GM19452 (cell line): ENCODE results near the gene AGPAT3.

Source experiments
- ATAC-seq: cut with Tn5 transposase; IDR thresholded peaks from one replicate; pipeline ENCODE4 v1.9.1; 2021; ENCODE audit not compliant: unreplicated experiment

AGPAT3 gene

DNA sequence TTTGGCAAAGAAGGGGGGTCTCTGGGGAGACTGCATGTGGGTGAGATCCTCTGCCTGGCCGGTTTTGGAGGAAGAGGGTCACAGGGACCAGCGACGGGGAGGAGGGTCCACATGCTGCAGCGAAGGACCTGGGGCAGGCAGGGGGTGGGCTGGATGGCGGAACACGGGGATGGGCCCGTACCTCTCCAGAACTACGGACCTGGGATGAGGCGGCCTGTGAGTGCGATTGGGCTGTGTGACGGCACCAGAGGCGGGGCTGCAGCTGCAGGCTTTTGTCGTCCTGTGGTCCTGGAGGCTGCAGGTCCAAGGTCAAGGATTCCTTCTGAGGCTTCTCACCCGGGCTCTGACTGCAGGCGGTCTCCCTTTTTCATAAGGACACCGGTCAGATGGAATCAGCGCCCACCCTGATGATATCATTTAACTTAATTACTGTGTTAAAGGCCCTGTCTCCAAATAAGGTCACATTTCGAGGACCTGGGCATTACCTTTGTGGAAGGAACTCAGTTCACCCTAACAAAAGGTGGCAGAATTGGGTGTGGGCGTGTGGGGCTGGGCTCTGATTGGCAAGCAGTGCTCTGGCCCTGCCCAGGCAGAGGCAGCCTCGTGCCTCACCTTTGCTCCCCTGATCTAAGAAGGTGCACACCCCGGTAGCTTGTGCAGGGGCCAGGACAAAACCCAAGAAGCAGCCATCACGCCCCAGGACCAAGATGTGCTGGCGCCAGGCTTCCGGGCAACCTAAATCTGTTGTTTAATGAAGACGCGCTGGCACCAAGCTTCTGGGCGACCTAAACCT lies 87.1 kb downstream of the AGPAT3 start:
- no peak for ATAC-seq

DNA sequence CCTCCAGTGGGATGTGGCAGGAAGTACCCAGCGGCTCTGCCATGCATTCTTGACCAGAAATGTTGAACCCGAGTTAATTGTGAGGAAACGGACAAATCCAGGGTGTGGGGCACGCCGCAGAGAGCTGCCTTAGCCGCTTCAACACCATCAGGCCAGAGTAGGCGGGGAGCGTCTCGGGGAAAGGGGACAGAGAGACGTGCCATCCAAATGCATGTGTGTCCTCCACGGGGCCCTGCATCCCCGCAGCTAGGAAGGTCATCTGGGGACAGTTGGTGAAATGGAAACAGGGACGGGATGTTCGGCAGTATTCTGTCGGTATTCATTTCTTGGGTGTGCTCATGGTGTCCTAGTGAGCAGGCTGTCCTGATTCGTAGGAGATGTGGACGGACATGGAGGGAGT lies 88.0 kb downstream of the AGPAT3 start:
- no peak for ATAC-seq

- ATAC-seq, result no peak
These were observed 89.0 kb downstream of the AGPAT3 start for GRCh38 chr21:43954042-43954441.

DNA sequence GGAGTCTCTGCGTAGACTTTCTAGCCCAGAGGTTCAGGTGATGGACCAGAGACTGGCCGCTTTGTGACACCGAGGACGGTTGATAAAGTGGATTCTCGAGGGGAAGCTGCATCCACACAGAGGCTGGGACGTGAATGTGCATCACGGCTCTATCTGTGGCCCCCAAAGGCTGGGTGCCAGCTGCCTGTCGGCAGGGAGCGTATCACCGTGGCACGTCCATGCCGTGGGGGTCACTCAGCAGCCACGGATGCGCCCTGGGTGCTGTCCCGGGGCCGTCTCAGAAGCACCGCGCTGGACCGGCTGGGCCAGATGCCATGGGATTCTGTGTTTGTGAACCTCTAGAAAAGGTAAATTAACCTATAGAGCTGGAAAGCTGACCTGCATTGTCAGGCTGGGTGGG lies 89.9 kb downstream of the AGPAT3 start:
- no peak for ATAC-seq

GRCh38 chr21:43956019-43956669 lies 91.1 kb downstream of the AGPAT3 start:
- ATAC-seq, result no peak

DNA sequence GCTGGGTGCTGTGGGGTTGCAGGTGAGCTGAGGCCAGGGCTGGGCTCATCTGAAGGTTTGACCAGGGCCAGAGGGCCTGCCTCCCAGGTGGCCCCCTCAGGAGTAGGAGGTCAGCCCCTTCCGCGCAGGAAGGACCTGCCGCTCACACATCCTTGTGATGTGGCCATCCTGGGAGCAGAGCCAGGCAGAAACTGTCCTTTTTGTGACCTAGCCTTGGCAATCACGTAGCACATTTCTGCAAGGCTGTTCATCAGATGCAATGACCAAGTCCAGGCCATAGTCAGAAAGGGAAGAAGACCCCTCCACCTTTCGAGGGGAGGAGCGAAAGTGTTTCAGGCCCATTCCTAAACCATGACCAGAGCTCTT lies 91.6 kb downstream of the AGPAT3 start:
- ATAC-seq, result no peak

- ATAC-seq, result no peak
These were observed 92.1 kb downstream of the AGPAT3 start for GRCh38 chr21:43957128-43957571.

- ATAC-seq, result no peak
These were observed 92.8 kb downstream of the AGPAT3 start for GRCh38 chr21:43957611-43958362.

GRCh38 chr21:43958364-43959158 lies 93.5 kb downstream of the AGPAT3 start:
- no peak for ATAC-seq

- ATAC-seq, result no peak
These were observed 94.5 kb downstream of the AGPAT3 start for GRCh38 chr21:43959231-43960116.

DNA sequence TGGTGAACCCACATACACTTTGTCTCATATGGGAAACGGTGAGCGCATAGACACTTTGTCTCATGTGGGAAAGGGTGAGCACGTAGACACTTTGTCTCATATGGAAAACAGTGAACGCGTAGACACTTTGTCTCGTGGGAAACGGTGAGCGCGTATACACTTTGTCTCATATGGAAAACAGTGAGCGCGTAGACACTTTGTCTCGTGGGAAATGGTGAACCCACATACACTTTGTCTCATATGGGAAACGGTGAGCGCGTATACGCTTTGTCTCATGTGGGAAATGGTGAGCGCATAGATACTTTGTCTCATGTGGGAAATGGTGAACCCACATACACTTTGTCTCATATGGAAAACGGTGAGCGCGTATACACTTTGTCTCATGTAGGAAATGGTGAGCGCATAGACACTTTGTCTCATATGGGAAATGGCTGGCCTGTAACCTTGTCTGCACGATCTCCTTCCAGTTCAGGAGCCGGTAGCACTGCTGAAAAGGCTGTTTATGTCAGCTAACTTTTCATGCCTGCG lies 96.4 kb downstream of the AGPAT3 start:
- no peak for ATAC-seq

DNA sequence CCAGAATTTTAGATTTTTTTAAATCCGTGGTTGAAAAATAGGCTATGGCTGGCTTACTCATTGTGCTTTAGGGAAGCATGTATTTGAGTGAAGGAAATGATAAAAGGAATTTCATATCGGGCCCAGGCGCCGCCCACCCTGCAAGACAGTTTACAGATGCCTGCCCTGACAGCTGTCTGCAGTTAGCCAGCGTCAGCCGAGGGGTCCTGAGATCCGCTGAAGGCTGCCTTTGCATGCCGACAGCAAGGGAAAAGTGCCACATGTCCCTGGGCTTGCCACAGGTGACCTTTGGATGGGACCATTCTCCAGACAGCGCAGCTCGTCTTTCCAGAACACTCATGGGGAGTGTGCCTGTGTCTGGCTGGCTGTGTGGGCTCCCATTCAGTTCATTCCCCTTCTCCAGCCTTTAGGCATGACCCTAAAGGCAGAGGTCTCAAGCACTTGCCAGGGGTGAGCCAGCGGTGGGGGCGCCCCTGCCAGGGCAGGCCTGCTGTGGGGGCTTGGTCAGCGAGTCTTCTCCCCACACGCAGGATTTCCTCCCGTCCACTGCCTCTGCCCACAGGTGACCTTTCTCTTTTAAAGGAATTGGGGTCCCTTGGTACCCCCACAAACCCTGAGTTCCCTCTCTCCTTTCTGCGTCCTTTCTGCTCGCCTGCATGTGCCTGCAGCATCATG lies 101.0 kb downstream of the AGPAT3 start:
- ATAC-seq, result no peak

DNA sequence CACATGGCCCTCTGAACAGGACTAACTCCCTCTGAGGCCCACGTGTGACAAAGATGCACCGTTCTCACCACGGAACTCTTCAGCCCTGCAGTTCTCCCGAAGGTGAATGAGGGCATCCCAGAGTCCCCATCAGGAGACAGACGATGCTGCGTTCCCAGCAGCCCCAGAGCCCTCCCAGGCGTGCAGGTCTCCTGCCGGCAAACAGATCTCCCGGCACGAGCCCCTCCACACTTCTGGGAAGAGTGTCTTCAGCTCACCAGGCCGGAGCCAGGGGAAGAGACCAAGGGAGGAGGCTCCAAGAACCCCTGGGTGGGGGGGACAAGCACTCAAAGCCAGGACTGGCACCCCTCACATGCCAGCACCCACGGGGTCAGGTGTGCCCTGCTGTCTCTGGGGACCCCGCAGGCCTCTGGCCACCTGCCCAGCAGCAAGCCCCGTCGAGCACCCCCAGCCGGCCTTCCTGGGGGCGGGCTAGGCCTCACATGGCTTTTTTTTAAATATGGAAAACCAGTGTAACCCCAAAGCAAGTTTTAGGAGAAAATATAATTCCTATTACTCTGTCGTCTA lies 102.0 kb downstream of the AGPAT3 start:
- no peak for ATAC-seq

DNA sequence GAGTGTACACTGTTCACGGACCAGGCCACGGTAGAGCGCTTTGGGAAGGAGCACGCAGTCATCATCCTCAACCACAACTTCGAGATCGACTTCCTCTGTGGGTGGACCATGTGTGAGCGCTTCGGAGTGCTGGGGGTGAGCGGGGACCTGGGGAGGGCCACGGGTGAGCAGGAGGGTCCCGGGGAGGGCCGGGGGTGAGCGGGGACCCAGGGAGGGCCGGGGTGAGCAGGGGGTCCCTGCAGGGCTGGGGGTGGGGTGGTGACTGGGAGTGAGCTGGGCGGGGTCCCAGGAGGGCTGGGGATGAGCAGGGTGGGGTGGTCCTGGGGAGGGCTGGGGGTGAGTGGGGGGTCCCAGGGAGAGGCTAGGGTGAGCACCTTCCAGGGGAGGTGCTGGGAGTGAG lies 103.0 kb downstream of the AGPAT3 start:
- ATAC-seq, result no peak

- ATAC-seq, result no peak
These were observed 103.5 kb downstream of the AGPAT3 start for GRCh38 chr21:43968410-43969114.

GRCh38 chr21:43969115-43969444 lies 104.1 kb downstream of the AGPAT3 start:
- ATAC-seq, result no peak

GRCh38 chr21:43970551-43970950 lies 105.5 kb downstream of the AGPAT3 start:
- no peak for ATAC-seq

DNA sequence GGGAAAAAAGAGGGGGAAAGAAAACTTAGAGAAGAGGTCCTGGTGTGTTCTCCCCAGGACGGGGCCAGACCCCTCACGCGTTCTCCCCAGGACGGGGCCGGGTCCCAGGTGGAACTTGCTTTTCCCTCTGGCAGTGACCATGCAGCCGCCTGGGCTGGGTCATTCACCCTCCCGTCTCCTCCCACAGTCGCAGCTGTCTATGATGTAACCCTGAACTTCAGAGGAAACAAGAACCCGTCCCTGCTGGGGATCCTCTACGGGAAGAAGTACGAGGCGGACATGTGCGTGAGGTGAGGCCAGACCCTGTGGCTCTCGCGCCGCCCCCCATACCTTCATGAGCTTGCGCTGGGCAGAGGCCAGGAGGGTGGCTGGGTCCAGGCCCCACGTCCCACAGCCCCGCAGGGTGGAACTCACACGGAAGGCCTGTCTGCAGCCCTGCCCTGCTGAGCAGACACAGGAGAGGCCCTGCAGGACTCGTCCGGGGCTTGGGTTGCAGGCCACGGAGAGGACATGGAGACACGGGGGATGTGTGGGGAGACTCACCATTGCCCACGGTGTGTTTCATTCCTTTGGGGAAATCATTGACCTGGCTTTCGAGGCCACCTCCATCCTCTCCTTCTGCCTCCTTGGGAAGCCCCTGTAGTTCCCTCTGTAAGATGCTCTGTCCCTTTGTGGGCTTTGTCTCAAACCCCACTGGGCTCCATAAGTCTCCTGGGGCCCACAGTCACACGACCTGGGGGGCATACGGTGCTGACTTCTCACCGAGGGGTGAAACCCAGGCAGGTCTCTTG lies 106.4 kb downstream of the AGPAT3 start:
- ATAC-seq, result no peak
